Measurements from ENCODE around the gene NPHS1. TPM values are rescaled to one million over a fixed set of nuclear protein-coding genes. Genes with fewer than 3 reads are reported as not detected.
"Not testable (repeated sequence)": the region's sequence is repeated elsewhere in the genome, so short reads cannot be mapped to it uniquely, and the experiment has no call there.

Gene NPHS1
- total RNA-seq, 2 experiments from 2014 or later, result not detected

DNA sequence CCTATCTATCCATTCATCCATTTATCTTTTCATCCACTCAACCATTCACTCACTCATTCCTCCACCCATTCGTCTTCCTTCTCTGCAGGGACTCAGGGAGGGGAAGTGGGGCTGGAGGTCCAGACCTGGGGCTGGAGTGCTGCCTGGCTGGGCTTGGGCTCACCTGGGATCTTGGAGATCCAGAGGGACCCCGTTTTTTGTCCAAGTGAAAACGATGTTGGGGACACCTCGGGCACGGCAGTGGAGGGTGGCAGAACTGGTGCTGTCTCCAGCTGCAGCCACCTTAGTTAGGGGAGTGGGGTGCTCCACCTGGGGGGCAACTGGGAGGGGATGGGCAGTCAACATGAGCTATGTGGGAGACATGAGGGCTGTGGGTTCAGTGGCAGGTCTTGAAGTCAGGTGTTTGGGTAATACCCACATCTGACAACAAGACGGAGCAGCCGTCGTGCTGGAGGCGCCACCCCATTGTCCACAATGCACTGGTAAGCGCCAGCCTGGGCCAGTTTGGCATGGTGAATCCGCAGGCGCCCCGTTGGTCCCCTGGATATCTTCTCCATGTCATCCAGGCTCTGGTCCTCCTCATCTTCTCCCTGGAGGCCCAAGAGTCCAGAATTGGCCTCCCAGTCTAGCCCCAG lies 10.2 kb downstream of the NPHS1 start:
- Histone ChIP-seq H3K9me3 (ENCODE audit: control insufficient read depth in 1 of 2, insufficient read depth in 1 of 2, low read length in 2 of 2) (peaks cover 7 to 63% of the 10 kb centered on the region in 2 experiments), H3K4me1 (ENCODE audit: insufficient read depth, low read length) (peaks cover 22% of the 10 kb centered on the region), H3K27ac (ENCODE audit: low read depth in 1 of 2, low read length in 2 of 2) (no peak overlapping the region), H3K4me3 (ENCODE audit: low read length) (no peak overlapping the region), H3K27me3 (ENCODE audit: control insufficient read depth in 1 of 2, insufficient read depth in 2 of 2, low read length in 2 of 2) (peaks cover 45 to 54% of the 10 kb centered on the region in 2 experiments), H3K36me3 (ENCODE audit: insufficient read depth, low read length) (no peaks in the 10 kb centered on the region)
- POLR2A ChIA-PET, result no interaction called here
- H3K36me3 Mint-ChIP-seq (ENCODE audit: low read depth), result no peaks in the 10 kb centered on the region
- no peak for DNase-seq
- CTCF ChIA-PET, result no interaction called here
- TF ChIP-seq, protein P1, sequence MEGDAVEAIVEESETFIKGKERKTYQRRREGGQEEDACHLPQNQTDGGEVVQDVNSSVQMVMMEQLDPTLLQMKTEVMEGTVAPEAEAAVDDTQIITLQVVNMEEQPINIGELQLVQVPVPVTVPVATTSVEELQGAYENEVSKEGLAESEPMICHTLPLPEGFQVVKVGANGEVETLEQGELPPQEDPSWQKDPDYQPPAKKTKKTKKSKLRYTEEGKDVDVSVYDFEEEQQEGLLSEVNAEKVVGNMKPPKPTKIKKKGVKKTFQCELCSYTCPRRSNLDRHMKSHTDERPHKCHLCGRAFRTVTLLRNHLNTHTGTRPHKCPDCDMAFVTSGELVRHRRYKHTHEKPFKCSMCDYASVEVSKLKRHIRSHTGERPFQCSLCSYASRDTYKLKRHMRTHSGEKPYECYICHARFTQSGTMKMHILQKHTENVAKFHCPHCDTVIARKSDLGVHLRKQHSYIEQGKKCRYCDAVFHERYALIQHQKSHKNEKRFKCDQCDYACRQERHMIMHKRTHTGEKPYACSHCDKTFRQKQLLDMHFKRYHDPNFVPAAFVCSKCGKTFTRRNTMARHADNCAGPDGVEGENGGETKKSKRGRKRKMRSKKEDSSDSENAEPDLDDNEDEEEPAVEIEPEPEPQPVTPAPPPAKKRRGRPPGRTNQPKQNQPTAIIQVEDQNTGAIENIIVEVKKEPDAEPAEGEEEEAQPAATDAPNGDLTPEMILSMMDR (IDR thresholded peaks at IDR 0.05), result no peak
- no peak overlapping the region for H3K27ac Mint-ChIP-seq
- no peak for ATAC-seq (ENCODE audit: poor library complexity)
- peaks cover 62% of the 10 kb centered on the region for H3K27me3 Mint-ChIP-seq
- H3K9me3 Mint-ChIP-seq, result peaks cover 7% of the 10 kb centered on the region
- intact Hi-C loops (cut with DNase I, micrococcal nuclease), result no loop called here
- peaks cover 19% of the 10 kb centered on the region for H3K4me1 Mint-ChIP-seq (ENCODE audit: low read depth)
- no peak overlapping the region for H3K4me3 Mint-ChIP-seq

DNA sequence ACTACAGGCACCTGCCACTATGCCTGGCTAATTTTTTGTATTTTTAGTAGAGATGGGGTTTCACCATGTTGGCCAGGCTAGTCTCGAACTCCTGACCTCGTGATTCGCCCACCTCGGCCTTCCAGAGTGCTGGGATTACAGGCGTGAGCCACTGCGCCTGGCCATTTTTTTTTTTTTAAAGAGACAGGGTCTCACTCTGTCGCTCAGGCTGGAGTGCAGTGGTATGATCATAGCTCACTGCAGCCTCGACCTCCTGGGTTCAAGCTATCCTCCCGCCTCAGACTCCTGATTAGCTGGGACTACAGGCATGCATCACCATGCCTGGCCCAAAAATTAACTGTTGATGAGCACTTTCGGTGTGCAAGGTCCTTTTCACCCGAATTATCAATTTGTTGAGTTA lies 16.2 kb downstream of the NPHS1 start:
- H3K4me1 ChIP-seq (ENCODE audit: insufficient read depth, low read length); H3K4me3 Mint-ChIP-seq; H3K27ac ChIP-seq (ENCODE audit: low read depth in 1 of 2, low read length in 2 of 2); H3K4me1 Mint-ChIP-seq (ENCODE audit: low read depth); H3K36me3 Mint-ChIP-seq (ENCODE audit: low read depth); CTCF ChIA-PET; intact Hi-C loops (cut with DNase I, micrococcal nuclease); DNase-seq; POLR2A ChIA-PET; ATAC-seq (ENCODE audit: poor library complexity); H3K36me3 ChIP-seq (ENCODE audit: insufficient read depth, low read length); H3K27ac Mint-ChIP-seq; H3K4me3 ChIP-seq (ENCODE audit: low read length); H3K9me3 Mint-ChIP-seq: not testable (repeated sequence)
- peaks cover 4 to 25% of the 10 kb centered on the region in 2 experiments for H3K27me3 ChIP-seq (ENCODE audit: control insufficient read depth in 1 of 2, insufficient read depth in 2 of 2, low read length in 2 of 2)
- H3K9me3 ChIP-seq (ENCODE audit: control insufficient read depth in 1 of 2, insufficient read depth in 1 of 2, low read length in 2 of 2), result peaks cover 7 to 25% of the 10 kb centered on the region in 2 experiments
- peaks cover 35% of the 10 kb centered on the region for H3K27me3 Mint-ChIP-seq

DNA sequence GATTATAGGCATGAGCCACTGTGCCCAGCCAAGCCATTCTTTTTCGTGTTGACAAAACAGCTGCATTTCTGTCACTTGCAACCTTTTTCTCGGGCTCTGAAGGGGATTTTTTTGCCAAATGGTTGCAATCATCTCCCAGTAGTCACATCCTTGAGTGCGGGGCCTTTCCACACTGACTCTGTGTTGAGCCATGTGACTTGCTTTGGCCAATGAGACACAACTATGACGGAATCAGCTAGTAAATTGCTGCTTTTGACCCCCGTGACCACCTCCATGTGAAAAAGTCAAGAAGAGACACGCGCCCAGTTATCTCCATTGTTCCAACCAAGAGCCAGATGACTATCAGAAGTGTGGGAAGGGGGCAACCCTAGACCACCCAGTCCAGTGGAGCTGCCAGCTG lies 18.3 kb downstream of the NPHS1 start:
- TF ChIP-seq, protein P1 (IDR thresholded peaks at IDR 0.05), result no peak
- Histone ChIP-seq H3K36me3 (ENCODE audit: insufficient read depth, low read length) (no peaks in the 10 kb centered on the region), H3K27ac (ENCODE audit: low read depth in 1 of 2, low read length in 2 of 2) (no peak overlapping the region), H3K4me3 (ENCODE audit: low read length) (no peak overlapping the region), H3K27me3 (ENCODE audit: control insufficient read depth in 1 of 2, insufficient read depth in 2 of 2, low read length in 2 of 2) (peaks cover 8 to 25% of the 10 kb centered on the region in 2 experiments), H3K4me1 (ENCODE audit: insufficient read depth, low read length) (no peaks in the 10 kb centered on the region), H3K9me3 (ENCODE audit: control insufficient read depth in 1 of 2, insufficient read depth in 1 of 2, low read length in 2 of 2) (peaks cover 2 to 24% of the 10 kb centered on the region in 2 experiments)
- intact Hi-C loops (cut with DNase I, micrococcal nuclease), result no loop called here
- peaks cover 48% of the 10 kb centered on the region for H3K27me3 Mint-ChIP-seq
- peaks cover 2% of the 10 kb centered on the region for H3K9me3 Mint-ChIP-seq
- H3K4me3 Mint-ChIP-seq, result no peak overlapping the region
- no peak for DNase-seq
- no peaks in the 10 kb centered on the region for H3K4me1 Mint-ChIP-seq (ENCODE audit: low read depth)
- H3K36me3 Mint-ChIP-seq (ENCODE audit: low read depth), result no peaks in the 10 kb centered on the region
- ChIA-PET POLR2A (no interaction called here), CTCF (no interaction called here)
- H3K27ac Mint-ChIP-seq, result no peak overlapping the region
- no peak for ATAC-seq (ENCODE audit: poor library complexity)

DNA sequence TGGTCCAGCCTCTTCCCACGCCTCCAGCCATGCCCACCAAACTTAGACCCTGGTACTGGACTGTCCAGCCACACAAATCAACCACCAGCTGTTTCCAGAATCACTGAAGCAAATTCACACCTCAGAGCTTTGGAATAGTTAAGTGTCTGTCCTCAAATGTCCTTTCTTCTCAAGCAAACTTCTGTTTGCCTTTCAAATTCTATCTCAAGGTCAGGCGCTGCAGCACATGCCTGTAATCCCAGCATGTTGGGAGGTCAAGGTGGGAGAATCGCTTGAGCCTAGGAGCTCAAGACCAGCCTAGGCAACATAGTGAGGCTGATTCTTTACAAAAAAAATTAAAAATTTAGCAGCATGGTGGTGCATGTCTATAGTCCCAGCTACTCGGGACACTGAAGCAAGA lies 20.2 kb downstream of the NPHS1 start:
- DNase-seq (no peak), ATAC-seq (ENCODE audit: poor library complexity) (no peak)
- Histone ChIP-seq H3K36me3 (ENCODE audit: insufficient read depth, low read length) (no peaks in the 10 kb centered on the region), H3K27ac (ENCODE audit: low read depth in 1 of 2, low read length in 2 of 2) (no peak overlapping the region), H3K4me3 (ENCODE audit: low read length) (no peak overlapping the region), H3K27me3 (ENCODE audit: control insufficient read depth in 1 of 2, insufficient read depth in 2 of 2, low read length in 2 of 2) (peaks cover 12 to 28% of the 10 kb centered on the region in 2 experiments), H3K9me3 (ENCODE audit: control insufficient read depth in 1 of 2, insufficient read depth in 1 of 2, low read length in 2 of 2) (peaks cover 0 to 24% of the 10 kb centered on the region in 2 experiments), H3K4me1 (ENCODE audit: insufficient read depth, low read length) (peaks cover 2% of the 10 kb centered on the region)
- ChIA-PET CTCF (no interaction called here), POLR2A (no interaction called here)
- H3K27ac Mint-ChIP-seq, result no peak overlapping the region
- peaks cover 48% of the 10 kb centered on the region for H3K27me3 Mint-ChIP-seq
- TF ChIP-seq, protein P1 (IDR thresholded peaks at IDR 0.05), result no peak
- H3K4me1 Mint-ChIP-seq (ENCODE audit: low read depth), result no peaks in the 10 kb centered on the region
- H3K9me3 Mint-ChIP-seq, result no peaks in the 10 kb centered on the region
- H3K4me3 Mint-ChIP-seq, result no peak overlapping the region
- no peaks in the 10 kb centered on the region for H3K36me3 Mint-ChIP-seq (ENCODE audit: low read depth)
- intact Hi-C loops (cut with DNase I, micrococcal nuclease), result no loop called here
